Activated CD4-positive, alpha-beta T cell treated with anti-CD3 and anti-CD28 coated beads, Interleukin-2, amount 50 U/mL, for 1 hour (primary cell): Measurements from ENCODE around the gene CACNG4.

Experiments used
- DNase-seq: peaks from one replicate; pipeline ENCODE4 v3.0.0-alpha.2; 2020

CACNG4 gene

DNA sequence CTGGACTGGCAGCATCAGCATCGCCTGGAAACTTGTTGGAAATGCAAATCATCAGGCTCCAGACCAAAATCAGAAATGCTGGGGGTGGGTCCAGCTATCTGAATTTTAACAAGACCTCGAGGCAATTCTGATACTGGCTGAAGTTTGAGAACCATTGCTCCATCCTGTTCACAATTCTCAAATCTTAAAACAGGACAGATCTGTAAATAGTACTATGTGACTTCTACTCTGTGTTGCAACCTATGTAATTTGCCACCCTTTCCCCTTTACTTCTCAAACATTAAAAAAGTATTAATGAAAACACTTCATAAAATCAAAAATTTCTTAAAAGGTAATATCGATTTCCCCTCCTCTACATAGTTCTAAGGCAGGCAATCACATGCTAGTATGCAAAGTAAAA, 108.4 kb downstream of the CACNG4 start:
- no peak for DNase-seq

DNA sequence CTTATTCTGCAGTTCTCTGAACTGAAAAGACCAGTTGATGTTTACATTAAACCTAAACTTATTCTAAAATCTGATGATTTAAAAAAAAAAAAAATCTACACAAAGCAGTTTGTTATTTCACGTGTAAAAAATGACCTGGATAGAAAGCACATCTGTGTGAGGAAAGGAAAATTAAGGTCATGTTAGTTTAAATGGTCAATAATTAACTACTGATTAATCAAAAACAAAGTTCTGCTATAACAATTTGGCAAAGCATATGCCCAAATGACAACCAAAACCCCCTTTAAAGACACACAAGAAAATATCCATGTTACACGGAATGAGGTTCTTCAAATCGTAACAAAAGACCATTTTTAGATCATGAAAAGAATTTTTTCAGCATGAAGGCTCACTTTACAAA, 110.3 kb downstream of the CACNG4 start:
- no peak for DNase-seq

DNA sequence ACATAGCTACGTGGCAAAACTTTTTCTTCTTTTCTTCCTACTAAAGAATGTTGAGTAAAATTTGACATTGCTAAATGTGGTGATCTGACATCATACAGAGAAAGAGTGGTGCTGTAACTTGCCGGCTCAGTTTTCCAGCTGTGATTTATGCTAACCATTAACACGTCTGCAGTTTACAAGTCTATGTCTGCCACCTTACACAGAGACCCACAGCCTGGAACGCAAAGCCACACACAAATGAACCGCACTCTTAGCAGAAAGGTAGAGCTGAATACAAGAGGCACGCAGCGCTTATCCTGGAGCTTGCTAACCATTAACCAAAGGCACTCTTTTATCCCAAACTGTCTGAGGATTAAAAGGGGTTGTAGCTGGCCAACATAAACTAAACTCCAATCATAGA, 111.8 kb downstream of the CACNG4 start:
- no peak for DNase-seq

DNA sequence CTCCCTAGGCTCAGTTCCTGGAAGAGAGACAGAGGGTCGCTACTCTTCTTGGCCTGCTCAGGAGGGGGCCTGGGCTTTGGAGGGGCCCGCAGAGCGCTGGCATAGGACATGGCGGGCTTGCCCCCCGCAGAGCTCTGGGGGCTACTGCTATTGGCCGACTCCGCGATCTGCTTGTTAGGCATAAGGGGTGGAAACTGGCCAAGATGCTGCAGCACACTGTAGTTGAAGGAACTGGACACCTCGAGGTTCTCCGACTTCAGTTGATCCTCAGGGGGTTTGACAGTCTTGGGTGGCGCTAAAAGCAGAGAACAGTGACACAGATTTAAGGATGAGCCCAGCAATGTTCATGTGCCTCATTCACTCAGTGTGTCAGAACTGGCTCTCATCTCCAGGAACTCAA, 113.8 kb downstream of the CACNG4 start:
- no peak for DNase-seq

DNA sequence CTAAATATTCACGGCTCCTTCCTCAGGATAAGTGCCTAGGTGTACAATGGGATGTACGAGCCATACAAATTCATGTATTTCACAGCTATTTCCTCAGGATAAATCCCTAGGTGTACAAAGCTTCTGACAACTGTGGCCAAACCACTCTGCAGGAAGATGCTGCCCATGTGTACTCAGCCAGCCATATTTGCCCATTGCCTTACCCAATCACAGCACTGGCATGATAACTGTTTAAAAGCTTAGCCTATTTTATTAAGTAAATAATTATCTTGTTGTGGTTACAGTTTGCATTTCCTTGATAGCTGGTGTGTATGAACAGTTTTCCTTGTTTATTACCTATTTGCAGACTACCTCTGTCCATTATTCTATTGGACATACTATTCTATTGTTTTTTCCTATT, 115.0 kb downstream of the CACNG4 start:
- no peak for DNase-seq

DNA sequence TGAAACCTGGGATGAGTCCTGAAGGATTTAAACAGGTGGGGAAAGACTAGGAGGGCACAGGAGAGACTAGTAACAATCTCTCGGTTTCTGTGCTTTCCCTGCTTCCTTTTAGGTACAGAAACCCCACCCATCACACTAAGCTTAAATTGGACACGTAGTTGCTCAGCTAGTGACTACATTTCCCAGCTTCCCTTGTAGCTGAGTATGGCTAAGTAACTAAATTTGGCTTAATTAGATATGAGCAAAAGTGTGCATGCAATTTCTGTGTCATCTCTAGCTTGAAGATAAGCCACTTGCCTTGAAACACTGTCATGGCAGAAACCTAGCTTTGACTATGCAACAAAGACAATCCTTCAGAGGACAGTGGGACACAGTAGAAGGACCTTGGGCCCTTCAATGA, 116.3 kb downstream of the CACNG4 start:
- no peak for DNase-seq

DNA sequence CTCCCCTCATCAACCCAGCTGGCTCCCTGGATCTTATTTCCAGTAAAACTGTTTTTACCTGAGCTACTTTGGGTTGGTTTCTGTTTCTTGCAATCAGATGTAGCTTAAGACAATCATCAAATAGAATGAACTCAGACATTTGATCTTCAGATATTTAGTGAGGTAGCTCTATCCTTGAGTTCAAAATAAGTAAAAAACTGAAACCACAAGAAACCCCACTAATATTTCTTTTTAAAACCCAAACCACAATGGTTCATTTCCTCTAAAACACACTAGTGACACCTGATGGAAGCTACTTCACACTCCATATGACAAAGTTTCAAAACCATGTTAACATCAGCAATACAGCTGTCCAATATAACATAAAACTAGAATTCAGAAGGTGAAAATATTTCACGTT, 117.6 kb downstream of the CACNG4 start:
- no peak for DNase-seq
